ENCODE data around the gene JAKMIP2. TPM values are rescaled to one million over a fixed set of nuclear protein-coding genes. Genes with fewer than 3 reads are reported as not detected.

The JAKMIP2 gene
- total RNA-seq, 1 donor = 1.1 TPM

DNA sequence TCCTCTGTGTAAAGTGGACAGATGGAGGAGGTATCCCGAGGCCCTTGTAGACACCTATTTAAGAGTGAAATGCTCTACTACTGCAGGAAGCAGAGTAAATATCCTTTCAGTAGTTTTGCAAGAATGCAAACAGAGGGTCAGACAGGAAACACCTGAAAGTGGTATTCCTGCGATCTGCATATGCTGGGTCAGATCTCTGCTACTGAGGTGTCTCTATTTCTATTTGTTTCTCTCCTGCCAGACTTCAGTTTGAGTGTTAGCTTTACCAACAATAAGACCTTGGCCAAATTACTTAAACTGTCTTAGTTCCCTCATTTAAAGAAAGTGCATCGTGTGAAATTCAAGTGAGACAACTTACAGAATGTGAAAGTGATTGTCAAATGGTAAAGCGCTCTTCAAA lies 47.6 kb downstream of the JAKMIP2 start:
- no peak overlapping the region for H3K4me3 ChIP-seq (ENCODE audit: insufficient read depth, low read length)
- no peaks in the 10 kb centered on the region for H3K36me3 ChIP-seq (ENCODE audit: insufficient read depth, low read length)
- H4K20me1 ChIP-seq (ENCODE audit: insufficient read depth, low read length) = no peaks in the 10 kb centered on the region
- H3K9me3 ChIP-seq (ENCODE audit: low read depth, low read length) = no peaks in the 10 kb centered on the region
- no peak overlapping the region for H3K27ac ChIP-seq (ENCODE audit: low read depth, low read length)
- TF ChIP-seq, protein P1, sequence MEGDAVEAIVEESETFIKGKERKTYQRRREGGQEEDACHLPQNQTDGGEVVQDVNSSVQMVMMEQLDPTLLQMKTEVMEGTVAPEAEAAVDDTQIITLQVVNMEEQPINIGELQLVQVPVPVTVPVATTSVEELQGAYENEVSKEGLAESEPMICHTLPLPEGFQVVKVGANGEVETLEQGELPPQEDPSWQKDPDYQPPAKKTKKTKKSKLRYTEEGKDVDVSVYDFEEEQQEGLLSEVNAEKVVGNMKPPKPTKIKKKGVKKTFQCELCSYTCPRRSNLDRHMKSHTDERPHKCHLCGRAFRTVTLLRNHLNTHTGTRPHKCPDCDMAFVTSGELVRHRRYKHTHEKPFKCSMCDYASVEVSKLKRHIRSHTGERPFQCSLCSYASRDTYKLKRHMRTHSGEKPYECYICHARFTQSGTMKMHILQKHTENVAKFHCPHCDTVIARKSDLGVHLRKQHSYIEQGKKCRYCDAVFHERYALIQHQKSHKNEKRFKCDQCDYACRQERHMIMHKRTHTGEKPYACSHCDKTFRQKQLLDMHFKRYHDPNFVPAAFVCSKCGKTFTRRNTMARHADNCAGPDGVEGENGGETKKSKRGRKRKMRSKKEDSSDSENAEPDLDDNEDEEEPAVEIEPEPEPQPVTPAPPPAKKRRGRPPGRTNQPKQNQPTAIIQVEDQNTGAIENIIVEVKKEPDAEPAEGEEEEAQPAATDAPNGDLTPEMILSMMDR (IDR thresholded peaks at IDR 0.05; ENCODE audit: extremely low read depth, low read depth, low read length) = no peak
- H2AFZ ChIP-seq (ENCODE audit: low read length) = no peak overlapping the region
- no peak overlapping the region for H3K4me2 ChIP-seq (ENCODE audit: insufficient read depth, low read length)
- no peaks in the 10 kb centered on the region for H3K4me1 ChIP-seq (ENCODE audit: insufficient read depth, low read length)
- H3K27me3 ChIP-seq (ENCODE audit: insufficient read depth, low read length) = no peaks in the 10 kb centered on the region
- H3K79me2 ChIP-seq (ENCODE audit: insufficient read depth, low read length) = no peaks in the 10 kb centered on the region
- no peak for DNase-seq (ENCODE audit: insufficient read length, low spot score, missing footprints)

DNA sequence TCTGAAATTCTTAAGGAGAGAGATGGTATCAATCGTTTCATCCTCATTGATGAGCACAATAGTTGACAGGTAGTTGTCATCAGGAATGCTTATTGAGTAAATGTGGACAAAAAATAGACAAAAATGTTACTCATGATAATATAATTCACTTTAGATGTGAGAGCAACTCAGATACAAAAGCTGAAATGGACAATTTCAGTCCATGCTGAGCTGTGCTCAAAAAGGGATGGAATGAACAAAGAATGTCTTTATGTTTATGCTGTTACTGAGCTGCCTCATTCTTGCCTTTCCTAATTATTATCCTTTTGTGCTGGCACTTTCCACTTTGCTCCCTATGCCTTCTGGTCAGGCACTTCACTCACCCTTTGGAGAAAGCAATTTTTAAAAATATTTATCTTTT lies 49.5 kb downstream of the JAKMIP2 start:
- no peak for DNase-seq (ENCODE audit: insufficient read length, low spot score, missing footprints)
- no peaks in the 10 kb centered on the region for H3K27me3 ChIP-seq (ENCODE audit: insufficient read depth, low read length)
- no peak overlapping the region for H3K4me2 ChIP-seq (ENCODE audit: insufficient read depth, low read length)
- no peak overlapping the region for H3K27ac ChIP-seq (ENCODE audit: low read depth, low read length)
- TF ChIP-seq, protein P1 (IDR thresholded peaks at IDR 0.05; ENCODE audit: extremely low read depth, low read depth, low read length) = no peak
- no peaks in the 10 kb centered on the region for H3K79me2 ChIP-seq (ENCODE audit: insufficient read depth, low read length)
- H2AFZ ChIP-seq (ENCODE audit: low read length) = no peak overlapping the region
- no peaks in the 10 kb centered on the region for H4K20me1 ChIP-seq (ENCODE audit: insufficient read depth, low read length)
- H3K36me3 ChIP-seq (ENCODE audit: insufficient read depth, low read length) = no peaks in the 10 kb centered on the region
- H3K4me3 ChIP-seq (ENCODE audit: insufficient read depth, low read length) = no peak overlapping the region
- no peaks in the 10 kb centered on the region for H3K4me1 ChIP-seq (ENCODE audit: insufficient read depth, low read length)
- no peaks in the 10 kb centered on the region for H3K9me3 ChIP-seq (ENCODE audit: low read depth, low read length)

DNA sequence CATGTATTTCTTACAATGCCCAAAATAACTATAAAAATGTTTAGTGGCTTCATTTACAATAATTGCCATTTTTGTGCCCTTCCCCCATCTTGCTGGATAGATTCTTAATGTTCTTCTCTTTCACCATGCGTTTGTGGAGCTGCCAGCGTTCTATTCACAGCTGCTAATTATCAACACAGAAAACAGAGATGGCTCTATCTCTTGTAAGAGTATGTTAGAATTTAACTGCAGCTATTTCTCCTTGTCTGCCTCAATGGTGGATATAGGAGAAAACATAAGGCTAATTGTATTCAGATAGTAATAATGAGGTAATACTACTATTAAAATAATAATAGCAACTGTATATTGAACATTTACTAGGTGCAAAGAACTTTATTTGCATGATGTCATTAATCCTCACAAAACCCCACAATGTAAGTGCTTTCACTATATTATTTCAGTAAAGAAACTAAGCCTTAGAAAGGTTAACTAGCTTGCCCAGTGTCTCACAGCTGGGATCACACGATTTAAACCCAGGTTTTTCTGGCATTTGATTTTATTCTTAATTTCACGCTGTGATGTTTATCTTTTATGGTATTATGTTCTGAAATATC lies 50.1 kb downstream of the JAKMIP2 start:
- Histone ChIP-seq H2AFZ (ENCODE audit: low read length) (no peak overlapping the region), H3K79me2 (ENCODE audit: insufficient read depth, low read length) (no peaks in the 10 kb centered on the region), H3K36me3 (ENCODE audit: insufficient read depth, low read length) (no peaks in the 10 kb centered on the region), H4K20me1 (ENCODE audit: insufficient read depth, low read length) (no peaks in the 10 kb centered on the region), H3K27me3 (ENCODE audit: insufficient read depth, low read length) (no peaks in the 10 kb centered on the region), H3K9me3 (ENCODE audit: low read depth, low read length) (no peaks in the 10 kb centered on the region), H3K4me2 (ENCODE audit: insufficient read depth, low read length) (no peak overlapping the region), H3K27ac (ENCODE audit: low read depth, low read length) (no peak overlapping the region), H3K4me1 (ENCODE audit: insufficient read depth, low read length) (no peaks in the 10 kb centered on the region), H3K4me3 (ENCODE audit: insufficient read depth, low read length) (no peak overlapping the region)
- TF ChIP-seq, protein P1 (IDR thresholded peaks at IDR 0.05; ENCODE audit: extremely low read depth, low read depth, low read length) = no peak
- DNase-seq (ENCODE audit: insufficient read length, low spot score, missing footprints) = no peak

DNA sequence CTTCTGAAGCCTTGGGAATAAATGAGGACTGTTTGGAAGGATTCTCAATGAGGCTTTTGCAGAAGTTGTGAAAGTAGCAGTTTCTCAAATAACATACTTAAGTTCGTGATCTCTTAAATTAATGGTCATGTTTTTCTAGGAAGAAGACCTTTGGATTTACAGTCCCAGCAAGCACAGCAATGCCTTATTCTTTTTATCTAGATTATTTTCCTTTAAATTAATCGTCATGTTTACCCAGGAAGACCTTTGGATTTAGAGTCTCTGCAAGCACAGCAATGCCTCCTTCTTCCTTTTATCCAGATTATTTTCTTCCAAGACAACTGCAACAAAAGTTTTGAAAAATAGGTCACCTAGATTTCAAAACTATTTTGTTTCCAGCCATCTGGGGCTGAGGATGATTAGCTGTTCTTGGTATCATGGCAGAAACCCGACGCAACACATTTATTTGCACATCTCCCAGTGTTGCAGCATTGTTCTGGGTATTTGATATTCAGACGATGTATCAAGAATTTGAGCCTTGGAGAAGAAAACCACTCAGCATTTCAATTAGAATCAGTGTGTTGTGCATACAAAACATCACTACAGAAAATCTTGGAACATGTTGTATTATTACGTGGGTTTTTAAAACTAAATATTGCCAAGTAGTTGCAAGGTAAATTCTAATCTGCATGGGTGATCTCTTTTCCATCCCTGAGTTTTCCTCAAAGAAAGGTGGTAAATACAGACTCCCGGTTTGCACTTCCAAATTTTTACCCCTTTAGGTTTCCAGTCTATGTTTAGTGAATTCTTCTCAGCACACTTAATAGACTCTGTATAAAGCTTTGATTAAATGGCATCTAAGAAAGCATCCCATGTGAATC lies 50.9 kb downstream of the JAKMIP2 start:
- no peaks in the 10 kb centered on the region for H3K9me3 ChIP-seq (ENCODE audit: low read depth, low read length)
- H2AFZ ChIP-seq (ENCODE audit: low read length) = no peak overlapping the region
- H3K4me2 ChIP-seq (ENCODE audit: insufficient read depth, low read length) = no peak overlapping the region
- no peak overlapping the region for H3K4me3 ChIP-seq (ENCODE audit: insufficient read depth, low read length)
- no peak for DNase-seq (ENCODE audit: insufficient read length, low spot score, missing footprints)
- TF ChIP-seq, protein P1 (IDR thresholded peaks at IDR 0.05; ENCODE audit: extremely low read depth, low read depth, low read length) = no peak
- no peaks in the 10 kb centered on the region for H3K79me2 ChIP-seq (ENCODE audit: insufficient read depth, low read length)
- no peaks in the 10 kb centered on the region for H4K20me1 ChIP-seq (ENCODE audit: insufficient read depth, low read length)
- no peaks in the 10 kb centered on the region for H3K27me3 ChIP-seq (ENCODE audit: insufficient read depth, low read length)
- H3K4me1 ChIP-seq (ENCODE audit: insufficient read depth, low read length) = no peaks in the 10 kb centered on the region
- H3K36me3 ChIP-seq (ENCODE audit: insufficient read depth, low read length) = no peaks in the 10 kb centered on the region
- no peak overlapping the region for H3K27ac ChIP-seq (ENCODE audit: low read depth, low read length)
